ENCODE data around the gene ZNF280A.
"Not testable (repeated sequence)": the region's sequence is repeated elsewhere in the genome, so short reads cannot be mapped to it uniquely, and the experiment has no call there.

ZNF280A gene

GRCh38 chr22:22538226-22538989 lies 18.3 kb upstream of the ZNF280A start:
- no peak for DNase-seq

- no peak for DNase-seq
These were observed 16.8 kb upstream of the ZNF280A start for GRCh38 chr22:22536916-22537315.

DNA sequence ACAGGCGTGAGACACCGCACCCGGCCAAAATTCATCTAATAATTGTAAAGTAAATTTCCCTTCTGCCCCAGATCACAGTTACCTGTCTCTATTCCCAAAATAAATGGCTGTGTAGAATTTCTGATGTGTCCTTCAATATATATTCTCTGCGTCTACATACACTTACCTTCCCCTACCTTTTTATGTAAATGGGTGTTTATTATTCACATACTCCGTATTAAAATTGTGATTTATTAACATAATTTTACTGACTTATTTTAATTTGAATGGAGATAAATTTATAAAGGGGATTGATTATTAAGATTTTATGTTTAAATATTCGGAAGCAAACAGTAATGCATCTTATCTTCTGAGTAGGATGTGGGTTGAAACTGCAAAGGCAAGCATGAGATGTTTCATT lies 16.4 kb upstream of the ZNF280A start:
- no peak for DNase-seq

- DNase-seq = no peak
These were observed 15.6 kb upstream of the ZNF280A start for GRCh38 chr22:22535662-22536061.

- no peak for DNase-seq
These were observed 14.7 kb upstream of the ZNF280A start for GRCh38 chr22:22534604-22535415.

DNA sequence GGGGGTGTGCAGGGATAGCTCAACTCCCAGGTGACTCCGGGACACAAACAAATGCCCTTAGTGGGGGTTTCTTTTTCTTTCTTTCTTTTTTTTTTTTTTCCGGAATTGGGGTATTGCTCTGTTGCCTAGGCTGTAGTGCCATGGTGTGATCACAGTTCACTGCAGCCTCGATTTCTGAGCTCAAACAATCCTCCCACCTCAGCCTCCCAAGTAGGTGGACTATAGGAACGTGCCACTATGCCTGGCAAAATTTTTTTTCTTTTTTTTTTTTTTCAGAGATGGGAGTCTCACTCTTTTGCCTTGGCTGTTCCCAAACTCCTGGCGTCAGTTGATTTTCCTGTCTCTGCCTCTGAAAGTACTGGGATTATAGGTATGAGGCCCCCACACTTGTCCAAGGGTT lies 13.8 kb upstream of the ZNF280A start:
- DNase-seq = no peak

DNA sequence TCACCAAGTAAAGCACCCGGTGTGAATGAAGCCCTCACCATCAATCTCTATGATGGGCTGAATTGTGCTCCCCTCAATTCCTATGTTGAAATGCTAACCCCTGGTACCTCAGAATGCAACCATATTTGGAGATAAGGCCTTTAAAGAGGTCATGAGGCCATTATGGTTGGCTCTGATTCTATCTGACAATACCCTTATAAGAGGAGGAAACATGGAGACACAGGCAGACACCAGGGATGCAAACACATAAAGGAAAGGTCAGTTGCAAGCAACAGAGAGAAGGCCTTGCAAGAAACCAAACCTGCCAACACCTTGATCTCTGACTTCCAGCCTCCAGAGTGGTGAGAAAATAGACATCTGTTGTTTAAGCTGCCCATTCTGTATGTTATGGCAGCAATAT lies 13.3 kb upstream of the ZNF280A start:
- DNase-seq = no peak

GRCh38 chr22:22532547-22533071 lies 12.5 kb upstream of the ZNF280A start:
- DNase-seq = not testable (repeated sequence)

DNA sequence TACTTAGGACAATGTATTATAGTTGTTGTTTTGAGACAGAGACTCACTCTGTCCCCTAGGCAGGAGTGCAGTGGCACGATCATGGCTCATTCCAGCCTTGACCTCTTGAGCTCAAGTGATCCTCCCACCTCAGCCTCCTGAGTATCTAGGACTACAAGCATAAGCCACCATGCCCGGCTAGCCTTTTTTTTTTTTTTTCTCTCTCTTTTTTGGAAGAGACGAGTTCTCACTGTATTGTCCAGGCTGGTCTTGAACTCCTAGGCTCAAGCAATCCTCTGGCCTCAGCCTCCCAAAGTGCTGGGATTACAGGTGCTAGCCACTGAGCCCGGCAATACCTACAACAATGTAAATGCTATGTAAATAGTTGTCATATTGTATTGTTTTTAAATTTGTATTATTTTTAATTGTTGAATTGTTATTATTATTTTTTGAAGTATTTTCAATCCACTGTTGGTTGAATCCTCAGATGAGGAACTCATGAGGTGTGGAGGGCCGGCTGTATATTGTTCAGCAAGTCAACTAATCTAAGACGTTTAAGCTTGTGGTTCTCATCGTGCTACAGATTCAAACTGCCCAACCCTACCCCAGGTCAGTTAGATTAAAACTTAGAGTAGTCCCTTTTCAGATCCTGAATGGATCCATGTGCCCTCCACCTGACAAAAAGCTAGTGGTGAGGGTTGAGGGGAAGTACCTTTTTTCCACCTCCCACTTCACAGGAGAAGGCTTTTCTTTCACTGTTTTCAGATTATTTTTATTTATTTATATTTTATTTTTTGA lies 11.9 kb upstream of the ZNF280A start:
- DNase-seq = no peak

DNA sequence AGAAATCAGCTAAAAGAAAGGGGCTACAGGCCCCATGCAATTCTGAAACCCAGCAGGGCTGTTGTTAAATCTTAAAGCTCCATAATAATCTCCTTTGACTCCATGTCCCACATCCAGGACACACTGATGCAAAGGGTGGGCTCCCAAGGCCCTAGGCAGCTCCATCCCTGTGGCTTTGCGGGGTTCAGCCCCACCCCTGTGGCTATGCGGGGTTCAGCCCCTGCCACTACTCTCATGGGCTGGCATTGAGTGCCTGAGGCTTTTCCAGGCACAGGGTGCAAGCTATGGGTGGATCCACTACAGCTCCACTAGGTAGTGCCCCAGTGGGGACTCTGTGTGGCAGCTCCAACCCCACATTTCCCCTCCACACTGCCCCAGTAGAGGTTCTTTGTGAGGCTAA lies 8.7 kb upstream of the ZNF280A start:
- DNase-seq = no peak

DNA sequence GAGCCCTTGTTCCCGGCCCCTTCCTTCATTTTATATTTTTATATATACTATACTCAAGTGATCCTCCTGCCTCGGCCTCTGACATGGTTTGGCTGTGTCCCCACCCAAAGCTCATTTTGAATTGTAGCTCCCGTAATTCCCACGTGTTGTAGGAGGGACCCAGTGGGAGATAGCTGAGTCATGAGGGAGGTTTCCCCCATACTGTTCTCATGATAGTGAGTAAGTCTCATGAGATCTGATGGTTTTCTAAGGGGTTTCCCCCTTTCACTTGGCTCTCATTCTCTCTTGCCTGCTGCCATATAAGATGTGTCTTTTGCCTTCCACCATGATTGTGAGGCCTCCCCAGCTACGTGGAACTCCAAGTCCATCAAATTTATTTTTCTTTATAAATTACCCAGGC lies 7.2 kb upstream of the ZNF280A start:
- DNase-seq = no peak

DNA sequence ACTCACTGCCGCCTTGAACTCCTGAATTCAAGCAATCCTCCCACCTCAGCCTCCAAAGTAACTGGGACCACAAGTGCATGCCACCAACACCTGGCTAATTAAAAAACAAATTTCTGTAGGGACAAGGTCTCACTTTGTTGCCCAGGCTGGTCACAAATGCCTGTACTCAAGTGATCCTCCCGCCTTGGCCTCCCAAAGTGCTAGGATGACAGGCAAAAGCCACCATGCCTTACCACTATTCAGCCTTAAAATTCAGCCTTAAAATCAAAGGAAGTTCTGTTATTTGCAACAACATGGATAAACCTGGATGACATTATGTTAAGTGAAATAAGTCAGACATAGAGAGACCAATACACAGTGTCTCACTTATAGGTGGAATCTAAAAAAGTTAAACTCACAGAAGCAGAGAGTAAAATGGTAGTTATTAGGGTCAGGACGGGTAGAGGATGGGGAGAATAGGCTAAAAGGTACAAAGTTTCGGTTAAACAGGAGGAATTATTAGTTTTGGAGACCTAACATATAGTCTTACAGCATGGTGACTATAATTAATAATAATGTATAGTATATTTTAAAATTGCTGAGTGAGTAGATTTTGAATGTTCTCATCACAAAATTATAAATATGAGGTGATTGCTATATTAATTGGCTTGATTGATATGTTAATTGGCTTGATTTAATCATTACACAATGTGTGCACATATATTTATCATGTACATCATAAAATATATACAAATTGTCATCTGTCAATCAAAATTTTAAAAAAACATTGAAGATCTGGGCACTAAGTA lies 6.2 kb upstream of the ZNF280A start:
- DNase-seq = no peak

DNA sequence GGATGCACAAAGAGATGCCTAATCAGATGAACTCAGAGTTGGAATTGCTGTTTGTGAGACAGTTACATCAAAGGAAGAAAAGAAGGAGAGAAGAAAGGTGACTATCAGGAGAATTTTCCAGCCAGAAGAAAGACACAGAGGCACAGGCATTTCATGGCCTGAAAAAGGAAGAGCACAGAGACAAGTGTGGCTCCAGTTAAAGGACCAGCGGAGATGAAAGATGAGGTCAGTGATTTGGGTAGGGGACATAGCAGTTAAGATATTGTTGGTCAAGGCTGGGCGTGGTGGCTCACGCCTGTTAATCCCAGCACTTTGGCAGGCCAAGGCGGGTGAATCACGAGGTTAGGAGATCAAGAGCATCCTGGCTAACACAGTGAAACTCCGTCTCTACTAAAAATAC lies 3.4 kb upstream of the ZNF280A start:
- DNase-seq = no peak

DNA sequence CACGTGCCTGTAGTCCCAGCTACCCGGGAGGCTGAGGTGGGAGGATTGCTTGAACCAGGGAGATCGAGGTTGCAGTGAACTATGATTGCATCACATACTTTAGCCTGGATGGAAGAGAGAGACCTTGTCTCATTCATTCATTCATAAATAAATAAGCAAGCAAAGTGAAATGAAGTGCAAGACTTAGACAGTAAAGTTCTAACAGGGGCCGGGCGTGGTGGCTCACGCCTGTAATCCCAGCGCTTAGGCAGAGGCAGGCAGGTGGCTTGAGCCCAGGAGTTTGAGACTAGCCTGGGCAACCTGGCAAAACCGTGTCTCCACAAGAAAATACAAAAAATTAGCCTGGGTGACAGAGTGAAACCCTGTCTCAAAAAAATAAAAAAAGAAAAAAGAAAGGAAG lies 1.6 kb upstream of the ZNF280A start:
- DNase-seq = no peak

- no peak for DNase-seq
These were observed 865 bp upstream of the ZNF280A start for GRCh38 chr22:22520667-22521602.

DNA sequence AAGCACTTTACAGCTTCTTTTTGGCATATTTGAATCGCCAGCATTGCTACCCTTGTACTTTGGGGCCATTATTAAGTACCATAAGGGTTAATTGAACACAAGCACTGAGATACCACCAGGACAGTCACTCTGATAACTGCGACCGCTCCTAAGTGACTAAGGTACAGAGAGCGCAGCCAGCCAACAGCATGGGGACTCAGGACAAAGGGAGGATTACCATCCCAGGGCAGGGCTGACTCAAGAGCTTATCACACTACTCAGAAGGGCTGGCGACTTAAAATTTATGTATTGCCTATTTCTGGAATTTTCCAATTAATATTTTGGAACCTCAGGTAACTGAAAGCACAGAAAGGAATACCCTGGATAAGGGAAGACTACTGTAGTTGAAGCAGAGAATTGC lies 479 bp downstream of the ZNF280A start:
- no peak for DNase-seq

- no peak for DNase-seq
These were observed 3.1 kb downstream of the ZNF280A start for GRCh38 chr22:22516992-22517391.

DNA sequence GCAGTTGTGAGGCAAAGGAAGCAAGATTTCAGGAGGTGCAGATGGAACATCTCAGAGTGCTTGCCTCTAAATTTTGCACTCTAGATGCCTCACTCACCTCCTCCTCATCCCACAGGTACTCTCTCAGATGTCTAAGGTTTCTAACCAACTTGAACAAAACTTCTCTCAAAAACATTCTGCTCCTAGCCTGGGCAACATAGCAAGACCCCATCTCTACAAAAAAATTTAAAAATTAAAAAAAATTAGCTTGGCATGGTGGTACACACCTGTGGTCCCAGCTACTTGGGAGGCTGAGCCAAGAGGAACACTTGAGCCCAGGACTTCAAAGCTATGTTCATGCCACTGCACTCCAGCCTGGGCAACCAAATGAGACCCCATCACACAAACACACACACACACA lies 4.2 kb downstream of the ZNF280A start:
- DNase-seq = no peak

- DNase-seq = not testable (repeated sequence)
These were observed 5.6 kb downstream of the ZNF280A start for GRCh38 chr22:22514431-22514830.

- DNase-seq = no peak
These were observed 6.5 kb downstream of the ZNF280A start for GRCh38 chr22:22513619-22514018.

DNA sequence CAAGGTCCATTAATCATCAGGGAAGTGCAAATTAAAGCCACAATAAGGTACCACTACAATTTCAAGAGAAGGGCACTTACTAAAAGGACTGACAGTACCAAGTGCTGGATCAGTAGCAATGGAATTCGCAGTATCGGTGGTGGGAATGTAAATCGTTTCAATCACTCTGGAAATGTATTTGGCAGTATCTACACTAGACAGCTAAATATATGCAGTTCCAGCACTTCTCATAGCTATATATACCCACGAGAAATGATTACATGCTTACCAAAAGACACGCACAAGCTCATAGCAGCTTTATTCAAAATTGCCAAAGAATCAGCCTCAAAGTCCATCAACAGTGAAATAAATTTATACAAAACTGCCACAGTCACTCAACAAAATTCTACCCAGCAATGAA lies 7.1 kb downstream of the ZNF280A start:
- DNase-seq = no peak
